Inflammatory macrophage treated with lipopolysaccharide for 1 hour (primary cell): ENCODE measurements around the gene VPS8.

Experiments used
- DNase-seq, 2 donors: peaks; one replicate each; pipeline ENCODE4 v3.0.0-alpha.2; 2020 to 2022

VPS8 gene, protein sequence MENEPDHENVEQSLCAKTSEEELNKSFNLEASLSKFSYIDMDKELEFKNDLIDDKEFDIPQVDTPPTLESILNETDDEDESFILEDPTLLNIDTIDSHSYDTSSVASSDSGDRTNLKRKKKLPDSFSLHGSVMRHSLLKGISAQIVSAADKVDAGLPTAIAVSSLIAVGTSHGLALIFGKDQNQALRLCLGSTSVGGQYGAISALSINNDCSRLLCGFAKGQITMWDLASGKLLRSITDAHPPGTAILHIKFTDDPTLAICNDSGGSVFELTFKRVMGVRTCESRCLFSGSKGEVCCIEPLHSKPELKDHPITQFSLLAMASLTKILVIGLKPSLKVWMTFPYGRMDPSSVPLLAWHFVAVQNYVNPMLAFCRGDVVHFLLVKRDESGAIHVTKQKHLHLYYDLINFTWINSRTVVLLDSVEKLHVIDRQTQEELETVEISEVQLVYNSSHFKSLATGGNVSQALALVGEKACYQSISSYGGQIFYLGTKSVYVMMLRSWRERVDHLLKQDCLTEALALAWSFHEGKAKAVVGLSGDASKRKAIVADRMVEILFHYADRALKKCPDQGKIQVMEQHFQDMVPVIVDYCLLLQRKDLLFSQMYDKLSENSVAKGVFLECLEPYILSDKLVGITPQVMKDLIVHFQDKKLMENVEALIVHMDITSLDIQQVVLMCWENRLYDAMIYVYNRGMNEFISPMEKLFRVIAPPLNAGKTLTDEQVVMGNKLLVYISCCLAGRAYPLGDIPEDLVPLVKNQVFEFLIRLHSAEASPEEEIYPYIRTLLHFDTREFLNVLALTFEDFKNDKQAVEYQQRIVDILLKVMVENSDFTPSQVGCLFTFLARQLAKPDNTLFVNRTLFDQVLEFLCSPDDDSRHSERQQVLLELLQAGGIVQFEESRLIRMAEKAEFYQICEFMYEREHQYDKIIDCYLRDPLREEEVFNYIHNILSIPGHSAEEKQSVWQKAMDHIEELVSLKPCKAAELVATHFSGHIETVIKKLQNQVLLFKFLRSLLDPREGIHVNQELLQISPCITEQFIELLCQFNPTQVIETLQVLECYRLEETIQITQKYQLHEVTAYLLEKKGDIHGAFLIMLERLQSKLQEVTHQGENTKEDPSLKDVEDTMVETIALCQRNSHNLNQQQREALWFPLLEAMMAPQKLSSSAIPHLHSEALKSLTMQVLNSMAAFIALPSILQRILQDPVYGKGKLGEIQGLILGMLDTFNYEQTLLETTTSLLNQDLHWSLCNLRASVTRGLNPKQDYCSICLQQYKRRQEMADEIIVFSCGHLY (N-terminal part only)

DNA sequence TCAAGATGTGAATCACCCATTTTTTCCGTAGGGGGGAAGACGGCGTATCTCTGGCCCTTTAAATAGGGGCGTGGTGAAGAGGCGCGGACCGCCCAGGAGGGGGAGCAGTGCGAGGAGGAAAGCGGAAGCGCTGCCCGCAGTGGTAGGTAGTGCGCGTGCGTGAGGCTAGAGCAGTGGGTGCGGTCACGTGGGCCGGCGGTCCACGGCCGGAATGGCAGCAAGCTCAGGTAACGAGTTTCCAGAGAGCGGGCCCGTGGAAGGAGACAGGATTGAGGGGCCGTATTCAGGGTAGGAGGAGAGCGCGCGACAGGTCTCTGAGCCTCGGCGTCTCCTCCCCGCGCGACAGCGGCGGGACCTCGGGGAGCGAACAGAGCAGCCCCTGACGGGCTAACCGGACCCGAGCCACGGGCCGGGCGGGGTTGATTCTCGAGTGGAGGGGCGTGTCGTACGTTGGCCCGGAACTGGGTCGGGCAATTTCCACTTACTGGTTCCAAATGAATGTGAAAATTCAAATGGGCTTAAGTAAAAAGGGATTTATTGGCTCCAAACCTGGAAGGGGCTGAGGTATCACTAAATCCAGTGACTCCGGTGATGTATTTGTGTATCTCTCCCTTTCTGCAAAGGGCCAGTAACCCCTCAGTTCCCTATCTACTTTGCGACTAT is at the start of gene VPS8:
VPS8 (plus strand) TSS at position 168 of the 663 bp plus-strand sequence. CDS start 12,467 bp downstream, outside the sequence.
- DNase-seq = peak; percentile 93 to 97

DNA sequence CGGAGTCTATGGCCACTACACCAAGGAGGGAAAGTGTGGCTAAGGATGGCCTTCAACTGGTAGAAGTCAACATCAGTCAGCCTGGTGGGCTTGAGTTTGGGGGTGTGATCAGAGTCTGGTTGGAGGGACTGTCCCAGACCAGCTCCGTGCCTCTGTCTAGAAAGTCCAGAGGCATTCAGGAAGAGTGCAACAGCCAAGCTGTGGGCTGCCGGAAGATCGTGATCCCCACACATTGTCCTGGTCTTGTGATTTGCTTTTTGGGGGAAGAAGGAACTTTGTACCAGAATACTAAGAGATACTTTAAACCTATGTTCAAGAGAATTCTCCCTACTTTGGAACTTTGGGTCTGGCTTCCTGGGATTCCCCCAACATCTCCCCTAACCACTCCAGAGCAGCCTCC is 47.8 kb upstream of the VPS8 start:
- peak in 1 of 2 donors; percentile 56 for DNase-seq

DNA sequence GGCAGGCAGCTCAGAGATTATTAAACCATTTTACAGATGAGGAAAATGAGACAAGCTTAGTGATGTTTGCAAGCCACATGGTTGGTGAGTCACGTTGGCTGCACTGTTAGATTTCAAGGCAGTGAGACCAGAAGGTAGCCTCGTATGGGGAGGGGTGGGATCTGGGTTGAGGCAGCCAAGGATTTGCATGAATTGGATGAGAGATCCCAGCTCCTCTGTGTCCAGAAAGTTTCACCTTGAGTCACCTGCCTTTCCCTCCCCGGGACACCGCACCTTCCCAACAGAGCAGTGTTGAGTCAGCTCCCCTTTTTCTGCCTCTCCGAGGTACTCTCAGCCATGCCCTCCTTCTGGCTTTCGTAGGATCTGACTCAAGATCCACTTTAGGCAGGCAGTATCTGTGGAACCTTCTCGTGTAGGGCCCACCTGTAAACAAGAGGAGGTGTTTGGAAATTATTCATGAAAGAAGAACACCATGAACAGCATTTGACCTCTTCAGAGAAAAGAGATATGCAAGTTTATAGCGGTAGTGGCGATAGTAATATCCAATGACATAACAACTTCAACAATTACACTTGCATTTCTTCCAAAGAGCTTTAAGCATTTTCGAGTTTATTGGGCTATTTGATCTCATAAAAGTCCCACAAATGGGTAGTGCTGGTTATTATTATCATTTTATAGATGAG is 46.8 kb upstream of the VPS8 start:
- DNase-seq = peak in 1 of 2 donors; percentile 16

DNA sequence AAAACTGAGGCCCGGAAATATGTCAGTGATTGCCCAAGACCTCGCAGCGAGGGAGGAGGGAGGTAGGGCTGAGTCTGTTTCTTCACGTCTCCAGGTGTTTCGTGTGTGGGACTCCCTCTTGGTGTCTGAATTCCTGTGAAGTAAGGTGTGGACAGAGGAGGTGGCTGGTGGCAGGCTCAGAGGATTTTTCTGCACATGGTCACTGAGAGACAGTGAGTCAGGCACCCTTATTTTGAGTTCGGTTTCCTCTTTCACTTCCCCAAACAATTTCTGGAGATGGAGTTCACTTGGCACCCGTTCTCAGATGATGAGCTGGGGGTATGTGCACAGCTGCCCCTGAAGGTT is 46.3 kb upstream of the VPS8 start:
- peak; percentile 70 to 75 for DNase-seq

DNA sequence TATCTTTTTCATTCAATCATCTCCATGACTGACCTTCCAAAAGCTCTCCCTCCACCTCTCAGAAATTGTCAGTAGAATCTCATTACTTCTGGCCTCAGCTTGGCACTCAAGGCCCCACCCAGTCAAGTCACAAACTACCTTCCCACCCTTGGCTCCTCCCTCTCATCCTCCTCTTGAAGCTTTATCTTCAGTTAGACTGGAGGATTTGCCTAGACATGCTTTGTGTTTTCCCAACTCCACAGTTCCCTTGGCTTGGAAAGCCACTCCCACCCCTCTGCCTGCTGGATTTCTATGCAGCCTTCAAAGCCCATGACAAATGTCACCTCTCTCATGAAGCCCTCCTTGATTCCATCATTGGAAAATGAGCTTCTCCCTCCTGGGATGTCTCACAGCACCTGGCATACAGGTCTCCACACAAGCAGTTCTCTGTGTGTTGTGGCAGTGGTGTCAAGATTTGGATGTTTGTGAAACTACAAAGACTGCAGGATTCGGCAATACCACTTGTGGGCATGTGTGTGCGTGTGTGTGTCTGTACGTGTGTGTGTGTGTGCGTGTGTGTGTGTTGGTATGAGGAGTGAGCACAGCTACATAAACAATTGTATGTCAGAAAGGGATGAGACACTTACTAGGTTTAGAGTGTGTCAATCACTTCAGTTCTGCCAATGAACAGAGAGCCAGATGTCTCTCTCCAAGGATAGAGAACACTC is 45.3 kb upstream of the VPS8 start:
- DNase-seq = no peak

DNA sequence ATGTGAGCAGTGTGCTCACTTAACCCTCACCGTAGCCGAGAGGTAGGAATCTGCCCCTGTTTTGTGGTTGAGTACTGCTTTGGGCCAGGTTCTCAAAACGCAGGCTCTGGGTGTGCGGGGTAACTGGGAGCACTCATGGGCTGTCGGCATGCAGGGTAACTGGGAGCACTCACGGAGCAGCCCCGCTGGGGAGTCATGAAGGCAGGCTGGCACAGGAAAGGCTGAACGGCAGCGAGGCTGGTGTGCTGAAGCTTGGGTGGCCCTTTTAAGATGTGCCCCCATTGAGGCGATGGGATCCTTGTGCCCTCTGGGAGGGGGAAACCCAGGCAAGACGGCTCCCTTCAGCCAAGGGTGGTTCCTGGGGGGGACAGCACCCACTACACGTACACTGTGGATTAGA is 44.6 kb upstream of the VPS8 start:
- DNase-seq = no peak

DNA sequence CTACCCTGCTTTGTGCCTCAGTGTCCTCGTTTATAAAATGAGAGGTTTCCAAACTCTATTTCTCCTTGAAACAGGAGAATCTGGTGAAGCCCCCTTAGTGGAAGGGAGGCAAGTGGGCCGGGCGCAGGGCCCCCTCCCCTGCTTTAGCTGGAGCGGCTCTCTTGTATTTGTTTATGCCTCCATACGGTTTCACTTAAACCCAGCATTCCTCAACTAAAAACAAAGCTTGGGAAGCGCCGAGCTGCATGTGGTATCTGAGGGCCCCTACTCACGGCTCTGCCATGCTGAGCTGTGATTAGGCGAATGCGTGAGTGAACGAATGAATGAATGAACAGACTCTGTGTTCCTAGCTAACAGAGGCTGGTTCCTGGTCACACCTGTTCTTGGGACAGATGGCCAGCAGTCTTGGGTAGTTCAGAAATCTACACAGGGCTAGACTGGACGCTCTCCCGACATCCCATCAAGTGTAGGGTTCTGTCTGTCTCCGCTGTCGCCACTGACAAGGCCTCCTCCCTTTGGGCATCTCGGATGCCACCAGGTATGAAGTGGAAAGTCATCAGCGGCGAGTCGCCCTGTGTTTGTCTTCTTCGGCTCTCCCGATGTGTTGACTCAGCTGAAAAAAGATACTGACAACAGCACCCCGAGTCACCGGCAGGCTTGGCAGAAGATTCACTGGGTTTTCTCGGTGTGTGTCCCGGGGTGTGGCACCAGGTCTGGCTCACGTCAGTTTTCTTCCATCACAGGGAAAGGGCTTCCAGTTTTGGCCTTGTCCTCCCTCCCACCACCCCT is 42.4 kb upstream of the VPS8 start:
- no peak for DNase-seq

DNA sequence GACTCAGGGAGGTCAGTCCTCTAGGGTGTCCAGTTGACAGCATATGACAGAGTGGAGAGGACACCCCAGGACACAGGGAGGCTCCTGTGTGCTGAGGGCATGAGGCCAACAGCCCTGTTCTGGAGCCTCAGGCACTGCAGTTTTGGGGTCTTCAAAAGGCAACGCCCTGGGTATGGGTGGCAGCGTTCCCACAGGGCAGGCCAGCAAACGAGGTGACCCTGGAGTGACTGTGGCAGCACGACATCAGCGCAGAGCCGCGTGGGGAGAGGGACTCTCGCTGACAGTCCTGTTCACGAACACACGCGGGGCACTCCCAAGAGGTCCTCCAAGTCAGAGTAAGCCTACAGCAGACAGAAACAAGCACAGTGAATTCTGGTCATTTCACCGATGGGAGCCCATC is 41.4 kb upstream of the VPS8 start:
- no peak for DNase-seq

DNA sequence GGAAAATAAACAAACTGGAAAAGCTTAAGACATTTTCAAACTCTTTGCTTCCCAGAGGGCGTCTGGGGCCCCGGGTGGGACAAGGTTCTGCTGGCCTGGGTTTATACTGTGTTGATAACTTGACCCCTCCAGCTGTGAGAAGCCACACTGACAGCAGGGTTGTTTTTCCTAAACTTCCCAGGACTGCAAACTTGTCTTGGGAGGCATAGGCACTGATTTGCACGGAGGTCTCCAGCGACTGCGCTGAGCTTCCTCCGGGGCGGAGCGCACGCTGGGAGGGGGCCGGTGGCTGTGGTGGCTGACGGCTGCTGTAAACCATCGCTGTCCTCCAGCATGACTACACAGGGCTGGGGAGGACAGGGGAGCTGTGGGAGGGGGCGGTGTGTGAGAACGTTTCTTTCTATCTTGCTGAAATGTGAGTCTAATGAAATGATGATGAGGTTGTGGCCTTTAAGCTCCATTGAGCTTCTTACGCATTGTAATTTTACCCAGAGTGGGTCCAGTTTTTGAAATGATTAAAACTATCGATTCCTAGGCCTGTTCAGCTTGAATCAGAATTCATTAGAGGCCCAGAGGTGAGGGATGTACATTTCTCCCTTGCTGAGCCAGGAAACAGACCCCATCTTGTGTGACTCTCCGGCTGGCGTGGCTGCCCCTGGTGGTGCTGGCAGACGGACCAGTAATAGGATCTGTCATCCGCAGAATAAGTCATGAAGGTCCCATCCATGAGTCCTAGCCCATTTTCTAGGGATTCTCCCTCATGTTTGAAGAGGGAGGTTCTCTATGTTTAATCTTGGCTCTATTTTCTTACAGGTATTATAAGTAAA is 40.5 kb upstream of the VPS8 start:
- no peak for DNase-seq

DNA sequence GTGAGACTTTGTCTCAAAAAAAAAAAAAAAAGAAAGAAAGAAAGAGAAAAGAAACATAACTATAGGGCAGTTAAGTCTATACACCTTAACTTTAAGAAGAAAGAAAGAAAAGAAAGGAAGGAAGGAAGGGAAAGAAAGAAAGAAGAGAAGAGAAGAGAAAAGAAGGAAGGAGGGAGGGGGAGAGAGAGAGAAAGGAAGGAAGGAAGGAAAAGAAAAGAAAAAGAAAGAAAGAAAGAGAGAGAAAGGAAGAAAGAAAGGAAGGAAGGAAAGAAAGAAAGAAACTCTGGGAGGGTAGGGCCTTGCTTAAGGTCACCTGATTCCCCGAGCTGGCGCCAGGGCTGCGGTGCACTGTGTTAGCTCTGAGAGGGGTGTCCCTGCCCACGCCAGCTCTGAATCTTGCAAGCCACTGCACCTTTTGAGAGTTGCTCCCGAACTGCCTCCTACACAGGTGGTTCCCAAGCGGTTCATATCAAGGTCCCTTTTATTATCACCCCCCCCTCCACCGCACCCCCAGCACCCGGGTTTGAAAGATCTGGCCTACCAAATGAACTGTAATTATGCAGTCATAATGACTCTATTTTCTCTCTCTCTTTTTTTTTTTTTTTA is 39.2 kb upstream of the VPS8 start:
- no peak for DNase-seq

DNA sequence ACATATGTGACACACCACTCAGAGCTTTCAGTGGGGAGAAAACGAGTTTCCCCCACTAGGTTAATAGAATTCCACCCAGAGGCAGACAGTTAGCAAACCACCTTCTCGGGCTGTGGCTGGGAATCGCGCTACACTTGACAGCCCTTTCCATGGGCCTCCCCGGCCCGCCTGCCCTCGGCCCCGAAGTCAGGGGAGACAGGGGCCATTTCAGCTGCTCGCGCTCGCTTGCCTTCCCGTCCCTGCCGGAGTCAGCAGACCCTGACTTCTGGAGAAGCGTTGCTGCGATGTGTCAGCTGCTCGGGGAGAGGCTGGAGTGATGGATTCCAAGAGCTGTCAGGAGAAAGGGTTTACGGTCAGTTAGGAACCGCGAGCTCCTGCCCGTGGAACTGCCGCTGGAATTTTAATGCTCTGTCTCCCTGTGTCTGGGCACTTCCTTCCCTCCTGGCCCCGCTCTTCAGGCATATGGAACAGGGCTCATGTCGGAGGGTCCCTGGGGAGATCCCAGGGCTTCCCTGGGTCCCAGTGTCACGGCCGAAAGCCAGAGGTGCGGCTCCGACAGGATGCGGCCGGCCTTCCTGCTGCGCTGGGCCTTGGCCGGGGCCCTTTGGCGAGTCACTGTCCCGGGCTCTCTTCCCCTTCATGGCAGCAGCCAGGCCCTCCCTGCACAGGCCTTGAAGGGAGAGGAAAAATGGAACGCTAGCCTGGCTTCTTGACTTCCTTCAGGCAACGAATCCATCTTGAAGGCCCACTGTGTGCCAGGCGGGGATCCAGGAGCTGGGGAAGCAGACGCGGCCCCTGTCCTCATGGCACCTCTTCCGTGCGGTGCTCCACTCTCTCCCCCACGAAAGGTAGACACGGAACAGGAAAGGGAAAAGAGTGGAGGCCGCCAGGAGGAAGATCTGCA is 38.4 kb upstream of the VPS8 start:
- no peak for DNase-seq

DNA sequence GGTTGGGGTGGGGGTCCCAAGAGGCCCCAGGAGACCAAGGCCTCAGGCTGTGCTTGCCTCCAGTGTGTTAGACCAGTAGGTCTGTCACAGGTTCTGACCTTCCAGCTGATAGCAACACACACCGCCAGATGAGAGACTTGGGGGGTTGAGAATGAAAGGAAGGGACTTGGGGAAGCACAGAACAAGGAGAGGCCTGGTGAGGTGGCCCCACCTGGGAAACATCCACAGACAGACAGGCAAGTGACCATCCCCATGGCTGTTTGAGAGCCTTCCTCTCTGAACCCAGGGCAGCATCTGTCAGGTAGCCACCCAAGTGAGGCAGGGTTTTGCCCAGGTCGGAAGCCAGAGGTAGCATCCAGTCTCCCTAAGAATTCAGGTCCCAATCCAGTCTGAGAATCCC is 35.0 kb upstream of the VPS8 start:
- DNase-seq = no peak

DNA sequence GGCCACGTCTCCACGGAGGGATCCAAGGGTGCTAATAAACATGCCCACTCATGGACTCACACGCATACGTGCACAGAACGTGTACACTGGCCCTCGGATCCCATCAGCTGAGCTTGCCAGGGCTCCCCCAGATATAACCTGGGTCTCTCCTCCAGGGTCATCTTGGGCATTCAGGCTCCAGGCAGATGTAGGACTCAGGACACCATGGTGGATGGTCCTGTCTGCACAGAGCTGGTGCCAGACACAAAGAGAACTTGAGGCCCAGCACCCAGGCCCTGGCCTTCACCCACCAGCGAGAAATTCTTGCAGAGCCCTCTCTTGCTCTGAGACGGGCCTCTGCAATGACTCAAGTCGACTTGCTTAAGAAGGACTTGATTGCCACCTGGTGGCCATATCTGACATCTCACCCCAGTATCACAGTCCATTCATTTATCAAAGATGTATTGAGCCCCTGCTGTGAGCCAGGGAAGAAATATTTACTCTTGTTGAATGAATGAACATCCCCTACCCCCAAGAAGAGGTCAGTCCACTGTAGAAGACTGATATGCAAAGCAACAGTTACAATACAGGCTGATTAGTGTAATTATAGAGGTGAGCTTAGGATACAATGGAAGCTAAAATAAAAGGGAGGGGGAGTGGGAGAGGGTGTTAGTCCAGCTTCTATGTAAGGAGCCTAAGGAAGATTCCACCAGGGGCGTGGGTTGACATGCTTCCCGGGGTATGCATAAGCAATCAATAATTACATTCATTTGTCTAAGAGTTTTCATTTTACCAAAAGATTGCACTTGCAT is 34.2 kb upstream of the VPS8 start:
- peak; percentile 74 to 91 for DNase-seq

DNA sequence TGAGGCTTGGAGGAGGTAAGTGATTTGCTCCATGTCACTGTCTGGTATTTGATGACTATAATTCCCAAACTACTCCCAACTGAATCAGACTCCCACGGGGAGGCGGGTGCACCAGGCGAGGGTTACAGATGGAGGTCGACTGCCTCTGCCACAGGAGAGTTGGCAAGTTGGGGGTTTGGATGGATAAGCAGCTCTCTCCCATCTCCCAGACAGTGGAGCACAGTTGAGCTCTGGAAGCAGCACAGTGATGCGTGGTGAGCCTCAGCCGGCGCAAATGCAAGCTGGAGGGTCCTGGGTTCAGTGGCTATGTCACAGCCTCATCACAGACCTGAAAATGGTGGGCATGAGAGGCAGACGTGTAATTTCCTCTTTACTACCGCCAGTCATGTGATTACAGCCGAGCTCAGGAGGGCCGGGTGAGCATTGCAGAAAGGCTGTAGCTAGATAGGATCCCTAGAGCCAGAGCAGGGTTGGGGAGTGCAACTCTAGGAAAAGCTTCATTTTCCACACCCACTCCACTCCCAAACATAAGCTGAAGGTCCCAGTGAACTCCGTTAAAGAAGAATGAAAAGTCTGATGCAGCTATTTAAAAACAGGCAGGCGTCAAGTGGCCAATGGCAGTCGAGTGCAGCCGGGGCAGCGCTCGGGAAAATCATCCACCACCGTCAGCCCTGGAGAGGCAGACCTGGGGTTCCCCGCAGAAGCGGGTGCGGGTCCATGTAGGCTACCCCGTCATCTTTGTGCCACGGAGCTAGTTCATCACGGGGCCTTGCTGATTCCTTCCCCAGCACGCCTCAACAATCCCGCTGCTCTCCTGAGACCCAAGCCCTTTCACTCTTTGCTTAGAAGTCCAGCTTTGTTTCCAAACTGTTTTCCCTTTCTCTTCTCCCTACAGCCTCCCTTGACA is 33.3 kb upstream of the VPS8 start:
- DNase-seq = no peak

DNA sequence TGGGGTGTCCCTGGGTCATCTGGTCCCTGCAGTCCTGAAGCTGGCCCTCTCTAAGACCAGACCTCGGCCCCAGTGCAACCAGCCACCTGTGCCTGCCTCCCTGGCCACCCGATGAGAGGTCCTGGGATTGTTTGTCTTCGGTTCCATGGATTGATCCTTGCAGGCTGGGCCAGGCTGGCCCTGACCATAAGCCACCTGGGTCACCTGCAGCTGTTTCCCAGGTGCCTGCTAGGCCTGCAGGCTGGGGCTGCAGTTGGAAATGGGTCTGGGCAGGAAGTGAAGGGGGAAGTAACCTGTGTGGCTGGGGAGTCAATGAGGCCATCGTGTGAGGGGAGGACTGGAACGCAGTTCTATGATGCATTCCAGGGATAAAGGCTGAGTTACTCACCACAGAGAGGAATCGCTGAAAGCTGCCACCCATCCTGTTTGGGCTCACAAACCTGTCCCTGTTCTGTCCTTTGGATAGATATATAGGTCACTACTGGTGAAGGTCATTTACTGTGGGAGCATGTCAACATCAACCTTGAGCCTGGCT is 30.9 kb upstream of the VPS8 start:
- DNase-seq = no peak

DNA sequence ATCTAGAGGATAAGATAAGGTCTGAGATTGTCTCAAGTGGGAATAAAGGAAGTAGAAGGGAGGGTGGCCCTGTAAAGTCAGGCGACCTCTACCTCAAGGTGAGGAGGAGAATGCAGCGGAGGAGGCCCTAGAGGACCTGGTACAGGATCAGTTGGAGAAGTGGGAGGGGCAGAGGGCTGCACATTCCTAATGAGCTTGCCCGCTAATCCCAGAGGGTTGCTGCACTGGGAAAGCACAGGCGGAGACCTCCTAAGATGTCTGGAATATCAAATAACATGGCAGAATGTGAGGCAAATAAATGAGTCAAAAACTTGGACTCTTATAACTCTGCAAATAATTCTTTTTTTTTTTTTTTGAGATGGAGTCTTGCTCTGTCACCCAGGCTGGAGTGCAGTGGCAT is 30.2 kb upstream of the VPS8 start:
- DNase-seq = no peak
